Mucosa of stomach (tissue), 1 donor: Measurements from ENCODE around the gene OXSR1.
"Not testable (repeated sequence)": the region's sequence is repeated elsewhere in the genome, so short reads cannot be mapped to it uniquely, and the experiment has no call there.

Experiments used
- H3K27me3 ChIP-seq: one replicate; pipeline ENCODE4 v1.7.0; 2013; ENCODE audit warnings: mild to moderate bottlenecking, low read length; ENCODE audit not compliant: control insufficient read depth, insufficient read depth
- H3K36me3 ChIP-seq: one replicate; pipeline ENCODE4 v1.7.0; 2013; ENCODE audit warnings: low read length; ENCODE audit not compliant: control insufficient read depth, insufficient read depth
- H3K4me1 ChIP-seq: one replicate; pipeline ENCODE4 v1.7.0; 2013; ENCODE audit warnings: mild to moderate bottlenecking, low read length; ENCODE audit not compliant: control insufficient read depth, insufficient read depth
- H3K4me3 ChIP-seq: one replicate; pipeline ENCODE4 v1.7.0; 2013; ENCODE audit warnings: low read length
- H3K9ac ChIP-seq: one replicate; pipeline ENCODE4 v1.7.0; 2013; ENCODE audit warnings: mild to moderate bottlenecking, low read length, moderate library complexity
- H3K9me3 ChIP-seq: one replicate; pipeline ENCODE4 v1.7.0; 2013; ENCODE audit warnings: mild to moderate bottlenecking, low read length, moderate library complexity; ENCODE audit not compliant: control insufficient read depth
- donor health status: Pancreatic carcinoma.

OXSR1 gene

GRCh38 chr3:38229036-38229435 is 63.7 kb downstream of the OXSR1 start:
- Histone ChIP-seq H3K36me3 (no peaks in the 10 kb centered on the region), H3K4me3 (no peak overlapping the region), H3K9me3 (no peaks in the 10 kb centered on the region), H3K27me3 (no peaks in the 10 kb centered on the region), H3K4me1 (peaks cover 4% of the 10 kb centered on the region), H3K9ac (no peak overlapping the region)

GRCh38 chr3:38232701-38233100 is 67.4 kb downstream of the OXSR1 start:
- no peak overlapping the region for H3K4me3 ChIP-seq
- H3K9me3 ChIP-seq = no peaks in the 10 kb centered on the region
- peaks cover 4% of the 10 kb centered on the region for H3K4me1 ChIP-seq
- H3K36me3 ChIP-seq = no peaks in the 10 kb centered on the region
- no peaks in the 10 kb centered on the region for H3K27me3 ChIP-seq
- no peak overlapping the region for H3K9ac ChIP-seq

GRCh38 chr3:38235466-38235865 is 70.1 kb downstream of the OXSR1 start:
- H3K4me3 ChIP-seq = no peak overlapping the region
- no peak overlapping the region for H3K9ac ChIP-seq
- no peaks in the 10 kb centered on the region for H3K36me3 ChIP-seq
- peaks cover 4% of the 10 kb centered on the region for H3K4me1 ChIP-seq
- H3K27me3 ChIP-seq = no peaks in the 10 kb centered on the region
- H3K9me3 ChIP-seq = no peaks in the 10 kb centered on the region

- H3K4me3 ChIP-seq = no peak overlapping the region
- no peaks in the 10 kb centered on the region for H3K4me1 ChIP-seq
- no peaks in the 10 kb centered on the region for H3K27me3 ChIP-seq
- no peaks in the 10 kb centered on the region for H3K36me3 ChIP-seq
- H3K9me3 ChIP-seq = no peaks in the 10 kb centered on the region
- H3K9ac ChIP-seq = no peak overlapping the region
These were observed 73.2 kb downstream of the OXSR1 start for GRCh38 chr3:38238416-38239008.

GRCh38 chr3:38242812-38243211 is 77.5 kb downstream of the OXSR1 start:
- not testable (repeated sequence) for H3K4me1 ChIP-seq, H3K9me3 ChIP-seq, H3K9ac ChIP-seq, H3K4me3 ChIP-seq, H3K27me3 ChIP-seq, H3K36me3 ChIP-seq

GRCh38 chr3:38245930-38246329 is 80.6 kb downstream of the OXSR1 start:
- H3K36me3 ChIP-seq = no peaks in the 10 kb centered on the region
- no peak overlapping the region for H3K4me3 ChIP-seq
- H3K27me3 ChIP-seq = no peaks in the 10 kb centered on the region
- H3K4me1 ChIP-seq = no peaks in the 10 kb centered on the region
- H3K9me3 ChIP-seq = no peaks in the 10 kb centered on the region
- no peak overlapping the region for H3K9ac ChIP-seq

- H3K4me1 ChIP-seq = no peaks in the 10 kb centered on the region
- H3K27me3 ChIP-seq = no peaks in the 10 kb centered on the region
- H3K36me3 ChIP-seq = no peaks in the 10 kb centered on the region
- no peaks in the 10 kb centered on the region for H3K9me3 ChIP-seq
- no peak overlapping the region for H3K4me3 ChIP-seq
- H3K9ac ChIP-seq = no peak overlapping the region
These were observed 82.2 kb downstream of the OXSR1 start for GRCh38 chr3:38247366-38248035.

- no peaks in the 10 kb centered on the region for H3K36me3 ChIP-seq
These were observed 84.9 kb downstream of the OXSR1 start for GRCh38 chr3:38250198-38250597.

GRCh38 chr3:38251197-38251596 is 85.9 kb downstream of the OXSR1 start:
- Histone ChIP-seq H3K9ac (no peak overlapping the region), H3K9me3 (no peaks in the 10 kb centered on the region), H3K36me3 (no peaks in the 10 kb centered on the region), H3K27me3 (no peaks in the 10 kb centered on the region), H3K4me3 (no peak overlapping the region), H3K4me1 (no peaks in the 10 kb centered on the region)

More at GRCh38 chr3:38250198-38250597, 84.9 kb downstream of the OXSR1 start:
- Histone ChIP-seq H3K27me3 (no peaks in the 10 kb centered on the region), H3K9ac (no peak overlapping the region), H3K4me3 (no peak overlapping the region), H3K9me3 (no peaks in the 10 kb centered on the region), H3K4me1 (no peaks in the 10 kb centered on the region)

- peaks cover 5% of the 10 kb centered on the region for H3K4me1 ChIP-seq
- no peak overlapping the region for H3K9ac ChIP-seq
- no peaks in the 10 kb centered on the region for H3K27me3 ChIP-seq
- no peaks in the 10 kb centered on the region for H3K9me3 ChIP-seq
- H3K4me3 ChIP-seq = no peak overlapping the region
- no peaks in the 10 kb centered on the region for H3K36me3 ChIP-seq
These were observed 88.4 kb downstream of the OXSR1 start for GRCh38 chr3:38253704-38254103.

GRCh38 chr3:38254872-38255271 is 89.5 kb downstream of the OXSR1 start:
- peaks cover 5% of the 10 kb centered on the region for H3K4me1 ChIP-seq
- H3K27me3 ChIP-seq = no peaks in the 10 kb centered on the region
- no peaks in the 10 kb centered on the region for H3K9me3 ChIP-seq
- no peak overlapping the region for H3K4me3 ChIP-seq
- no peaks in the 10 kb centered on the region for H3K36me3 ChIP-seq
- no peak overlapping the region for H3K9ac ChIP-seq

- Histone ChIP-seq H3K27me3 (no peaks in the 10 kb centered on the region), H3K4me3 (no peak overlapping the region), H3K4me1 (peaks cover 5% of the 10 kb centered on the region), H3K9me3 (no peaks in the 10 kb centered on the region), H3K36me3 (no peaks in the 10 kb centered on the region), H3K9ac (no peak overlapping the region)
These were observed 90.3 kb downstream of the OXSR1 start for GRCh38 chr3:38255627-38256026.
